SK-N-SH (cell line): ENCODE data around the gene FNDC3B. TPM values are rescaled to one million over a fixed set of nuclear protein-coding genes. Genes with fewer than 3 reads are reported as not detected.

Source experiments
- CTCF ChIA-PET: fragments of 300-600, 350-600 bp; formaldehyde crosslinking; extraction: SDS; loops from one replicate; lab custom pipeline; 2021; lab: Yijun Ruan, JAX
- POLR2A ChIA-PET: fragments of 350-600 bp; sonication (Branson Sonifier 250); formaldehyde crosslinking; extraction: SDS; loops from one replicate; lab custom pipeline; 2020; ENCODE audit warnings: antibody characterized with exemption, inconsistent platforms; lab: Yijun Ruan, JAX
- DNase-seq: peaks from one replicate; pipeline ENCODE4 v3.0.0; 2012
- H2AFZ ChIP-seq: fragments of 200-600 bp; sonication (generic); 2 replicates; pipeline ENCODE4 v1.8.1; 2016; ENCODE audit warnings: antibody characterized with exemption, mild to moderate bottlenecking, low read depth
- H3F3A ChIP-seq: fragments of 200-600 bp; sonication (generic); replicated peaks from 2 replicates; pipeline ENCODE3; 2016; ENCODE audit warnings: antibody characterized with exemption, mild to moderate bottlenecking; ENCODE audit not compliant: insufficient read depth
- H3K27ac ChIP-seq, 2 experiments: fragments of 200-500 bp in 1 of 2; fragments of 200-600 bp in 1 of 2; sonication (Bioruptor generic) in 1 of 2; sonication (generic), shearing (Covaris generic) in 1 of 2; 2 replicates each; pipeline versions ENCODE4 v1.5.1 to v1.6.1; 2014 to 2016; ENCODE audit warnings: low read depth in 2 of 2, inconsistent platforms in 1 of 2, low read length in 1 of 2, mild to moderate bottlenecking in 1 of 2, mixed read lengths in 1 of 2
- H3K27me3 ChIP-seq: fragments of 200-600 bp; sonication (generic), shearing (Covaris generic); 2 replicates; pipeline ENCODE4 v1.6.1; 2016; ENCODE audit warnings: mixed run types; ENCODE audit not compliant: insufficient read depth
- H3K36me3 ChIP-seq, 2 experiments: fragments of 200-500 bp in 1 of 2; fragments of 200-600 bp in 1 of 2; sonication (Bioruptor generic) in 1 of 2; sonication (generic) in 1 of 2; replicated peaks in 1 of 2; 2 replicates each; pipeline versions ENCODE3 to v1.5.1; 2014 to 2016; ENCODE audit warnings: low read length in 1 of 2, mild to moderate bottlenecking in 1 of 2; ENCODE audit not compliant: insufficient read depth in 2 of 2, control insufficient read depth in 1 of 2
- H3K4me1 ChIP-seq, 2 experiments: fragments of 200-500 bp in 1 of 2; fragments of 200-600 bp in 1 of 2; sonication (Bioruptor generic) in 1 of 2; sonication (generic), shearing (Covaris generic) in 1 of 2; 2 replicates each; pipeline versions ENCODE4 v1.5.1 to v1.6.1; 2014 to 2016; ENCODE audit warnings: low read depth in 1 of 2, low read length in 1 of 2, mixed run types in 1 of 2; ENCODE audit not compliant: insufficient read depth in 2 of 2, control insufficient read depth in 1 of 2
- H3K4me2 ChIP-seq: fragments of 200-600 bp; sonication (generic), shearing (Covaris generic); 2 replicates; pipeline ENCODE4 v1.6.1; 2017; ENCODE audit warnings: mixed run types
- H3K4me3 ChIP-seq, 2 experiments: fragments of 200-500 bp in 1 of 2; fragments of 200-600 bp in 1 of 2; sonication (Bioruptor generic) in 1 of 2; sonication (generic), shearing (Covaris generic) in 1 of 2; 2 replicates each; pipeline versions ENCODE4 v1.5.1 to v1.8.1; 2014 to 2016; ENCODE audit warnings: low read depth in 2 of 2, inconsistent platforms in 1 of 2, low read length in 1 of 2, mild to moderate bottlenecking in 1 of 2, mixed read lengths in 1 of 2, moderate library complexity in 1 of 2
- H3K79me2 ChIP-seq: fragments of 200-600 bp; sonication (generic); 2 replicates; pipeline ENCODE4 v1.8.1; 2017; ENCODE audit warnings: mild to moderate bottlenecking; ENCODE audit not compliant: insufficient read depth
- H3K9ac ChIP-seq: fragments of 200-600 bp; sonication (generic); 2 replicates; pipeline ENCODE4 v1.6.1; 2017; ENCODE audit warnings: mixed run types
- H3K9me2 ChIP-seq: fragments of 200-600 bp; sonication (generic); 2 replicates; pipeline ENCODE4 v1.6.1; 2017; ENCODE audit warnings: mixed run types
- H3K9me3 ChIP-seq: fragments of 200-600 bp; sonication (generic); 2 replicates; pipeline ENCODE4 v1.6.1; 2017; ENCODE audit warnings: mixed run types, mild to moderate bottlenecking, moderate library complexity
- H4K20me1 ChIP-seq: fragments of 200-600 bp; sonication (generic); 2 replicates; pipeline ENCODE4 v1.6.1; 2017; ENCODE audit warnings: mild to moderate bottlenecking, mixed run types; ENCODE audit not compliant: insufficient read depth
- EP300 ChIP-seq, 2 experiments: IDR thresholded peaks; 2 replicates each; pipeline versions ENCODE4 v1.4.0 to v1.6.1; 2012; ENCODE audit warnings: borderline replicate concordance in 1 of 2, low read depth in 1 of 2, low read length in 1 of 2
- FOSL2 ChIP-seq: IDR thresholded peaks from 2 replicates; pipeline ENCODE4 v1.4.0; 2012; ENCODE audit warnings: low read depth, mild to moderate bottlenecking, moderate library complexity, borderline replicate concordance
- FOXM1 ChIP-seq: IDR thresholded peaks from 2 replicates; pipeline ENCODE4 v1.4.0; 2012; ENCODE audit warnings: low read depth, mild to moderate bottlenecking
- JUND ChIP-seq: IDR thresholded peaks from 2 replicates; pipeline ENCODE4 v1.4.0; 2012
- MAX ChIP-seq: IDR thresholded peaks from 2 replicates; pipeline ENCODE4 v1.4.0; 2012; ENCODE audit warnings: low read depth
- MXI1 ChIP-seq: IDR thresholded peaks from 2 replicates; pipeline ENCODE4 v1.6.1; 2012; ENCODE audit warnings: mild to moderate bottlenecking, low read depth, low read length, improper control_type of control experiment
- NFIC ChIP-seq: IDR thresholded peaks from 2 replicates; pipeline ENCODE4 v1.4.0; 2012; ENCODE audit warnings: borderline replicate concordance
- PBX3 ChIP-seq: IDR thresholded peaks from 2 replicates; pipeline ENCODE4; 2012
- POLR2AphosphoS5 ChIP-seq: IDR thresholded peaks from 2 replicates; pipeline ENCODE4 v1.6.1; 2012; ENCODE audit warnings: low read depth, low read length
- SIN3A ChIP-seq: IDR thresholded peaks from 2 replicates; pipeline ENCODE4 v1.6.1; 2012; ENCODE audit warnings: low read depth, mild to moderate bottlenecking, low read length, moderate library complexity, borderline replicate concordance
- TCF12 ChIP-seq: IDR thresholded peaks from 2 replicates; pipeline ENCODE4 v1.4.0; 2012
- TEAD4 ChIP-seq: IDR thresholded peaks from 2 replicates; pipeline ENCODE4 v1.4.0; 2012; ENCODE audit warnings: mild to moderate bottlenecking, borderline replicate concordance; ENCODE audit not compliant: insufficient read depth
- YY1 ChIP-seq: IDR thresholded peaks from 2 replicates; pipeline ENCODE4 v1.4.0; 2012; ENCODE audit warnings: low read depth, mild to moderate bottlenecking
- ZBTB33 ChIP-seq: IDR thresholded peaks from 2 replicates; pipeline ENCODE4 v1.4.0; 2012; ENCODE audit warnings: low read depth, borderline replicate concordance
- WGBS: methylation state at CpG from one replicate; pipeline ENCODE4 v1.1.6; 2017; ENCODE audit warnings: low lambda C conversion rate; 5-methylcytosine and 5-hydroxymethylcytosine counted together
- polyA plus RNA-seq, 3 experiments: library from polyadenylated mRNA; depleted of rRNA; stranded (reverse); fragments of >200 nt; gene quantifications; 2 replicates each; pipeline ENCODE4 v1.2.3, GENCODE V29; 2012

FNDC3B gene
- polyA plus RNA-seq, 1 of the 3 experiments (the other 2 are of a cell fraction) = 10.4 TPM

- no peak for TF ChIP-seq ZBTB33
- no peak for TF ChIP-seq YY1
- TF ChIP-seq FOXM1 = no peak
- no peak for TF ChIP-seq SIN3A
These were observed 244.5 kb downstream of the FNDC3B start (continued) for GRCh38 chr3:172283841-172284357.

- Histone ChIP-seq H4K20me1 (peaks cover 3% of the 10 kb centered on the region; the same call in 1 of the 2 replicates), H3K9ac (no peak overlapping the region; the same call in 1 of the 2 replicates), H3K9me2 (no peaks in the 10 kb centered on the region), H3K4me2 (no peak overlapping the region), H3K4me1 (peaks cover 9 to 49% of the 10 kb centered on the region in 2 experiments), H3K79me2 (peaks cover 79% of the 10 kb centered on the region; the same call in 1 of the 2 replicates), H3K36me3 (peaks cover 23 to 45% of the 10 kb centered on the region in 2 experiments), H3K4me3 (no peak overlapping the region), H3K27me3 (no peaks in the 10 kb centered on the region), H2AFZ (no peak overlapping the region), H3K9me3 (no peaks in the 10 kb centered on the region), H3K27ac (peak overlapping the region; percentile 27 to 98; a peak in 2 of 4 replicates), H3F3A (peaks cover 16% of the 10 kb centered on the region)
- no peak for DNase-seq
- WGBS = 33% methylated on average over 4 of the region's 4 CpGs
- ChIA-PET POLR2A (no interaction called here), CTCF (interaction anchor here (1.2 kb wide), 1 partner anchor 56 kb away, joined by 4 read pairs; no protein-coding TSS in a partner anchor)
- TF ChIP-seq FOSL2 (peak; percentile 55; the same call in 1 of the 2 replicates), PBX3 (peak; percentile 29; the same call in 1 of the 2 replicates), TCF12 (peak; percentile 71), MAX (no peak), TEAD4 (peak; percentile 49; the same call in 1 of the 2 replicates), MXI1 (no peak), POLR2AphosphoS5 (no peak), JUND (peak; percentile 50; the same call in 1 of the 2 replicates), EP300 (IDR thresholded peaks at IDR 0.05; ENCODE audit: borderline replicate concordance in 1 of 2, low read depth in 1 of 2, low read length in 1 of 2) (peak in 1 of 2 experiments; percentile 58; a peak in 2 of 4 replicates), NFIC (0 out of 2 replicates have a peak, but pooled peaks have one; percentile 26)
These were observed 246.5 kb downstream of the FNDC3B start for GRCh38 chr3:172285844-172286243.
